ENCODE data around the gene CNTNAP2.

The CNTNAP2 gene

DNA sequence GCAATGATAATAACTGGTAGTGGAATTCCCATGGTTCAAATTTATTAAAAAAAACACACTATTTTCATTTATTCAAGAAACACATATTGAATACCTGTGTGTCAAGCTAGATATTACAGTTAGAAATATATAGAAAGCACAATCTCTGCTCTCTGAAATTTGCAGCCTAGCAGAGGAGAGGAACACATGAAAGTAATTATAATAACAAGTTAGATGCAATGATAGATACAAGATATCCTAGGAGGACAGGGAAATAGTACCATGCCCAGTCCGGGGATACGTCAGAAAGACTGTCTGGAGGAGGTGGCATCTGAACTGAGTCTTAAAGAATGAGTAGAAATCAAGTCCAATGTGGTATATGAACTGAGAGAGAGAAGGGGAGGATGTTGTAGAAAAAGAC is 1988.3 kb downstream of the CNTNAP2 start:
- peaks cover 6% of the 10 kb centered on the region for H3K9me3 Mint-ChIP-seq (ENCODE audit: low read depth)
- H3K4me3 Mint-ChIP-seq = no peak overlapping the region
- H3K27me3 Mint-ChIP-seq = peaks cover 4% of the 10 kb centered on the region
- no peaks in the 10 kb centered on the region for H3K4me1 Mint-ChIP-seq (ENCODE audit: low read depth)
- no peaks in the 10 kb centered on the region for H3K36me3 Mint-ChIP-seq
- no peak overlapping the region for H3K27ac Mint-ChIP-seq

- Mint-ChIP-seq H3K4me1 (ENCODE audit: low read depth) (no peaks in the 10 kb centered on the region), H3K4me3 (no peak overlapping the region), H3K27ac (no peak overlapping the region), H3K27me3 (peaks cover 2% of the 10 kb centered on the region), H3K36me3 (no peaks in the 10 kb centered on the region), H3K9me3 (ENCODE audit: low read depth) (peaks cover 6% of the 10 kb centered on the region)
These were observed 1989.3 kb downstream of the CNTNAP2 start for GRCh38 chr7:148105853-148106252.

DNA sequence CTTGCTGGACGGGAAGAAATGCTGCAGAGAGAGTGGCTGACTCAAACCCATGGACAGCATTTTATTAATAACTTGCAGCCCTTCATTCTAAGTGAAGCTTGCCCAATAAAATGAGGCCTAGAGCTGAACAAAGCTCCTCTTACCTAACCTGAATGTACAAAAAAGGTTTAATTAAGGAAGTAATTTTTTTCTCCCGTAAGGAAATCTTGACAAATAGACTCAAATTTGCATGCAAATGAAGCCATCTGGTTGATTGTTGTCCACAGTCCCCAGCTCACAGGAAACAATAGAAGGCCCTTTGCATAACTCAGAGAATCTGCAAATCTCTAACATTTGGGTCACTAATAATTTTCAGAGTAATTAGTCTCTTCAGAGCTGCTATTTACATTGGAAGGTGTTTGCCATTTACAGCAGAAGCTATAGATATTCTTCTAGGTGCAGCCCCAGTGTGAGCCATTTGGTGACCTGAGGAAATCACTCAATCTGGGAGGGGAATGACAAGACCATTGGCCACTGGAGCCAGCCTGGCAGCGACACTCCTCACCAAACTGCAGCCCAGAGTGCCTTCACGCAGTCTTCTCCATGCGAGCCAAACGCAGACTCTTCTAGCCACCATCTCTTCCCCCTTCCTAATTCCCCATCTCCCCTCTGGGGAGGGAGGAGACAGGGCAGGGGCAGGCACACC is 1991.0 kb downstream of the CNTNAP2 start:
- H3K27ac Mint-ChIP-seq = no peak overlapping the region

DNA sequence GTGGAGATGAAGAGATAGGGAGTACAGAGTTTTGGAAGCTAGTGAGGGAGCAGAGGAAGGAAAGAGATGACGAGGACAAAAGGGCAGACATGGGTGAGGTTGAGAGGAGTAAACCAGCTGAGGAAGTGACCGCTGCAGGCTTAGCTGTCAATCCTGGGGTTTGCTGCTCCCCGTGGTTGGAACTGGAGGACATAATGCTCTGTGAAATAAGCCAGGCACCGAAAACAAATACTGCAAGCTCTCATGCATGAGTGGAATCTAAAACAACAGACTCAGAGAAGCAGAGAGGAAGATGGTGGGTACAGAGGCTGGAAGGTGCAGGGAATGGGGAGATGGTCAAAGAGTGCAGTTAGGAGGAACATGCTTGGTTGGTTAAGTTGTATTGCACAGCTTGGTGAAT is 1991.8 kb downstream of the CNTNAP2 start:
- Mint-ChIP-seq H3K4me3 (no peak overlapping the region), H3K27ac (no peak overlapping the region), H3K4me1 (ENCODE audit: low read depth) (no peaks in the 10 kb centered on the region), H3K9me3 (ENCODE audit: low read depth) (no peaks in the 10 kb centered on the region), H3K27me3 (peaks cover 2% of the 10 kb centered on the region), H3K36me3 (no peaks in the 10 kb centered on the region)

More for the DNA sequence above, 1991.0 kb downstream of the CNTNAP2 start:
- peaks cover 5% of the 10 kb centered on the region for H3K9me3 Mint-ChIP-seq (ENCODE audit: low read depth)
- H3K27me3 Mint-ChIP-seq = peaks cover 2% of the 10 kb centered on the region
- no peak overlapping the region for H3K4me3 Mint-ChIP-seq
- no peaks in the 10 kb centered on the region for H3K4me1 Mint-ChIP-seq (ENCODE audit: low read depth)
- no peaks in the 10 kb centered on the region for H3K36me3 Mint-ChIP-seq

DNA sequence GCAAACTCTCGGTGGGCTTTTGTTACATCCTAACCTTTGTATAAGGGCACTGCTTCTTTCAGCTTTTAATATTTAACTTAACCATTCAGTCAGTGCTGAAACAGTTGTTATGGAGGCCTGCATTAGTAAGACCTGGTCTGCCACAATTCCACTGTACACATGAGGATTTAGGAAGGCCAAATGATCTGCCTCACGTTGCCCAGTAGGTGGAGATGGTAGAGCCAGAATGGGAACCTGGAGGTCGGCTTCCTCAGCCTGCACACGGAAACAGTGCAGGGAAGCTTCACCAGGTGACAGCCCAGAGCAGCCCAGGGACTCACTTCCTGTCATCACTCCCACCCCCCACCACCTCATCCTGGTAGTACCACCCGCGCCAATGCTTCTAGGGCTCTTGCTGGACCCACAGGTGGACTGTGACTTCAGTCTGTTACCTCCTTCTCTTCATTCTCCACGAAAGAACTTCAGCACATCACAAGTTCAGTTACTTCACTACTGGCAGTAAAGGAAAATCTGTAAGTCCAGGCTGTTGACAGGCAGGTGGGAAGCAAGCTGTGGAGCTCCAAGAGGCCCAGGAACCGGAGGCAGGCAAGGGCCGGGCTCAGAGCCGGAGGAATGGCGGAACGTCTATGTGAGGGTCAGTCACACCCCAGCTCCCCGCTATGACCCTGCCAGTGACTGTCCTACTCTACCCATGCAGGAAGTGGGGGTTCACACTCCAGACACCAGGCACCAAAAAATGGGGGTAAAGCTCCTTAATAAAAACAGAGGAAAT is 1993.7 kb downstream of the CNTNAP2 start:
- Mint-ChIP-seq H3K4me1 (ENCODE audit: low read depth) (no peaks in the 10 kb centered on the region), H3K27me3 (no peaks in the 10 kb centered on the region), H3K4me3 (no peak overlapping the region), H3K36me3 (no peaks in the 10 kb centered on the region), H3K9me3 (ENCODE audit: low read depth) (no peaks in the 10 kb centered on the region), H3K27ac (no peak overlapping the region)

DNA sequence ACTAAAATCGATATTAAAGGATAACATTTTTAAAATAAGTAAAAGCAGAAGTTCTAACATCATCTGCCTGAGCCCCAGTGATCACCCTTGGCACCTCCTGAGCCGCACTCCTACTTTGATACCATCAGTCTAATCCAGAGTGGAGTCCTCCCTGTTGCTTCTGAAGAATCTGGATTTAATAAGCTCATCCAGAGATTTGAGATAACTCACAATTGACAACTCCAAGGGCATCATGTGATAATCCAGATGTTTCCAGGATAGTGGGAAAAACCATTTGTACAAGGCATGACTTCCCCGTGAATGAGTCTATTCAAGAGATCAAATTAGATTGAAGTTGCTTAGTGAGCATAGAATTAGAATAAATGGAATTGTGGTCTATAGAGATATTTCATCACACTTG is 1998.2 kb downstream of the CNTNAP2 start:
- Mint-ChIP-seq H3K36me3 (no peaks in the 10 kb centered on the region), H3K9me3 (ENCODE audit: low read depth) (no peaks in the 10 kb centered on the region), H3K4me1 (ENCODE audit: low read depth) (no peaks in the 10 kb centered on the region), H3K4me3 (no peak overlapping the region), H3K27me3 (no peaks in the 10 kb centered on the region), H3K27ac (no peak overlapping the region)

DNA sequence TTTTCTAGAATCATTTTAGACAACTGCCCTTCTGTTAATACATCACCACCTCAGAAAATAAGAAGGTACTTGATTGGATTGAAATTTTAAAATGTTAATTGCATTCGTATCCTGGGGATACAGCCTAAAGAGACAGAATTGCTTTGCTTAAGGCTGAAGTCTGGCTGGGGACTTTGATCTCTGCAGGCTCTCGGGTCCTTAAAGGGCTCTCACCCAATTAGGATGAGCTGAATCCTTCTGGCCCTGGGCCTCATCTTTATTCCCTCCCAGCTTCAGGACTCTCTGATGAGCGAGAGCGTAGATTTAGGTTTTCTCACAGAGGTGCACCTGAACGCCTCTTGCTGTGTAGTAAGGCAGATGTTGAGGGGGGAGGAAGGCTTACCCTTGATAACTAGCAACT is 1998.7 kb downstream of the CNTNAP2 start:
- Mint-ChIP-seq H3K9me3 (ENCODE audit: low read depth) (no peaks in the 10 kb centered on the region), H3K27me3 (no peaks in the 10 kb centered on the region), H3K36me3 (no peaks in the 10 kb centered on the region), H3K4me1 (ENCODE audit: low read depth) (no peaks in the 10 kb centered on the region), H3K27ac (no peak overlapping the region), H3K4me3 (no peak overlapping the region)

GRCh38 chr7:148116195-148116594 is 1999.6 kb downstream of the CNTNAP2 start:
- Mint-ChIP-seq H3K9me3 (ENCODE audit: low read depth) (no peaks in the 10 kb centered on the region), H3K36me3 (no peaks in the 10 kb centered on the region), H3K27me3 (peaks cover 1% of the 10 kb centered on the region), H3K4me1 (ENCODE audit: low read depth) (no peaks in the 10 kb centered on the region), H3K27ac (no peak overlapping the region), H3K4me3 (no peak overlapping the region)

DNA sequence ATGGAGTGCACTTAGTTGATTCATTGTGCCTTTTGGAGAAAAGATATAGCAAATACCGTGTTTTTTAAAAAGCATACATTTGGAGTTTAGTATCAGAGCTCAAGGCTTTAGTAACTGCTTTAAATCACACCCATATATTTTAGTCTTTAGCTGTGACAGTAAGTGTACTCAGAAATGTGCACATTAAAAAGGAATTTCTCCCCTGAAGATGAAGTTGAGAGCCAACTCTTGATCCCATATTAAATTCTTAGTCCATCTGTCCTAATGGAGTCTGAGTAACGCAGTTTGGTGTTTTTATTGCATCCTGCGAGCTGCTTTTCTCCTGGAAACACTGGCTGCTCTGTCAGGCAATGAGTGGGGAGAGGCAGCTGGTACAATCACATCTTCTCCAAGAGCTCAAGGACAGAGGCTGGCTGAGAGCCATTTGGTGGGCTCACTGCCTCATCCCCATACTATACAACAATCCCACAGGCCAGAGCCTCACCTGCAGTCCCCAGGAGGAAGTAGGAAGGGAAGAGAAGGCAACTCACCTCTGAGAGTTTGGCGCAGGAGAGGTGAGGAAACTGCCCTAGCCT is 2000.3 kb downstream of the CNTNAP2 start:
- H3K4me3 Mint-ChIP-seq = no peak overlapping the region
- no peak overlapping the region for H3K27ac Mint-ChIP-seq
- H3K36me3 Mint-ChIP-seq = no peaks in the 10 kb centered on the region
- peaks cover 1% of the 10 kb centered on the region for H3K27me3 Mint-ChIP-seq
- no peaks in the 10 kb centered on the region for H3K9me3 Mint-ChIP-seq (ENCODE audit: low read depth)
- no peaks in the 10 kb centered on the region for H3K4me1 Mint-ChIP-seq (ENCODE audit: low read depth)

GRCh38 chr7:148118371-148118770 is 2001.8 kb downstream of the CNTNAP2 start:
- peaks cover 1% of the 10 kb centered on the region for H3K27me3 Mint-ChIP-seq
- H3K9me3 Mint-ChIP-seq (ENCODE audit: low read depth) = no peaks in the 10 kb centered on the region
- H3K27ac Mint-ChIP-seq = no peak overlapping the region
- H3K4me1 Mint-ChIP-seq (ENCODE audit: low read depth) = no peaks in the 10 kb centered on the region
- no peaks in the 10 kb centered on the region for H3K36me3 Mint-ChIP-seq
- H3K4me3 Mint-ChIP-seq = no peak overlapping the region

GRCh38 chr7:148121401-148121800 is 2004.8 kb downstream of the CNTNAP2 start:
- H3K4me3 Mint-ChIP-seq = no peak overlapping the region
- H3K27ac Mint-ChIP-seq = no peak overlapping the region
- H3K36me3 Mint-ChIP-seq = no peaks in the 10 kb centered on the region
- H3K4me1 Mint-ChIP-seq (ENCODE audit: low read depth) = no peaks in the 10 kb centered on the region
- no peaks in the 10 kb centered on the region for H3K9me3 Mint-ChIP-seq (ENCODE audit: low read depth)
- peaks cover 1% of the 10 kb centered on the region for H3K27me3 Mint-ChIP-seq

GRCh38 chr7:148121847-148122246 is 2005.2 kb downstream of the CNTNAP2 start:
- Mint-ChIP-seq H3K36me3 (no peaks in the 10 kb centered on the region), H3K4me3 (no peak overlapping the region), H3K9me3 (ENCODE audit: low read depth) (no peaks in the 10 kb centered on the region), H3K27me3 (peaks cover 1% of the 10 kb centered on the region), H3K27ac (no peak overlapping the region), H3K4me1 (ENCODE audit: low read depth) (no peaks in the 10 kb centered on the region)

GRCh38 chr7:148124477-148124876 is 2007.9 kb downstream of the CNTNAP2 start:
- no peaks in the 10 kb centered on the region for H3K36me3 Mint-ChIP-seq
- H3K4me3 Mint-ChIP-seq = no peak overlapping the region
- H3K27me3 Mint-ChIP-seq = peaks cover 1% of the 10 kb centered on the region
- H3K4me1 Mint-ChIP-seq (ENCODE audit: low read depth) = no peaks in the 10 kb centered on the region
- H3K9me3 Mint-ChIP-seq (ENCODE audit: low read depth) = no peaks in the 10 kb centered on the region
- H3K27ac Mint-ChIP-seq = no peak overlapping the region

GRCh38 chr7:148127374-148127773 is 2010.8 kb downstream of the CNTNAP2 start:
- no peaks in the 10 kb centered on the region for H3K36me3 Mint-ChIP-seq
- no peaks in the 10 kb centered on the region for H3K4me1 Mint-ChIP-seq (ENCODE audit: low read depth)
- H3K27ac Mint-ChIP-seq = no peak overlapping the region
- peaks cover 1% of the 10 kb centered on the region for H3K27me3 Mint-ChIP-seq
- no peak overlapping the region for H3K4me3 Mint-ChIP-seq
- no peaks in the 10 kb centered on the region for H3K9me3 Mint-ChIP-seq (ENCODE audit: low read depth)

- peaks cover 5% of the 10 kb centered on the region for H3K27me3 Mint-ChIP-seq
- H3K36me3 Mint-ChIP-seq = no peaks in the 10 kb centered on the region
- H3K4me1 Mint-ChIP-seq (ENCODE audit: low read depth) = no peaks in the 10 kb centered on the region
- no peak overlapping the region for H3K27ac Mint-ChIP-seq
- no peaks in the 10 kb centered on the region for H3K9me3 Mint-ChIP-seq (ENCODE audit: low read depth)
- no peak overlapping the region for H3K4me3 Mint-ChIP-seq
These were observed 2012.4 kb downstream of the CNTNAP2 start for GRCh38 chr7:148129023-148129422.

Measured in activated naive CD8-positive, alpha-beta T cell (primary cell).